CD4-positive, alpha-beta T cell (primary cell): ENCODE results near the gene PHOSPHO1. TPM values are rescaled to one million over a fixed set of nuclear protein-coding genes. Genes with fewer than 3 reads are reported as not detected.
"Not testable (repeated sequence)": the region's sequence is repeated elsewhere in the genome, so short reads cannot be mapped to it uniquely, and the experiment has no call there.

ENCODE experiments used
- ATAC-seq: fragments of 200-7000 bp; cut with Tn5 transposase; one replicate; pipeline ENCODE4 v1.10.0; 2022; ENCODE audit warnings: mild to moderate bottlenecking; ENCODE audit not compliant: poor library complexity
- CTCF ChIA-PET: fragments of 350-600 bp; sonication (Branson Sonifier 250); formaldehyde crosslinking; loops from one replicate; lab custom pipeline; 2021; ENCODE audit warnings: antibody characterized with exemption, inconsistent platforms; lab: Charles Lee
- POLR2A ChIA-PET: fragments of 350-600 bp; sonication (Branson Sonifier 250); formaldehyde crosslinking; loops from one replicate; lab custom pipeline; 2021; ENCODE audit warnings: antibody characterized with exemption, inconsistent platforms; lab: Charles Lee
- DNase-seq, 14 experiments: peaks; one replicate each; pipeline ENCODE4 v3.0.0-alpha.2; 2013 to 2020; ENCODE audit warnings: mixed read lengths in 2 of 14
- H3K27ac ChIP-seq, 2 donors: one replicate each; pipeline versions ENCODE4 v1.5.1 to v1.7.0; 2013; ENCODE audit warnings: low read length in 2 of 2, low read depth in 1 of 2, mild to moderate bottlenecking in 1 of 2
- H3K27me3 ChIP-seq, 2 experiments: 1 replicate in 1 of 2; 2 replicates in 1 of 2; pipeline versions ENCODE4 v1.6.1 to v1.7.0; 2013; ENCODE audit warnings: low read length in 2 of 2, control low read depth in 1 of 2, mild to moderate bottlenecking in 1 of 2, moderate library complexity in 1 of 2; ENCODE audit not compliant: insufficient read depth in 2 of 2, control insufficient read depth in 1 of 2
- H3K36me3 ChIP-seq: one replicate; pipeline ENCODE4 v1.6.1; 2013; ENCODE audit warnings: low read length, control low read depth; ENCODE audit not compliant: insufficient read depth
- H3K4me1 ChIP-seq: one replicate; pipeline ENCODE4 v1.6.1; 2013; ENCODE audit warnings: low read length, control low read depth; ENCODE audit not compliant: insufficient read depth
- H3K4me3 ChIP-seq: one replicate; pipeline ENCODE4 v1.5.1; 2013; ENCODE audit warnings: mild to moderate bottlenecking, low read length, moderate library complexity
- H3K9me3 ChIP-seq, 2 experiments: 1 replicate in 1 of 2; 2 replicates in 1 of 2; pipeline versions ENCODE4 v1.6.1 to v1.7.0; 2013; ENCODE audit warnings: low read length in 2 of 2, mild to moderate bottlenecking in 2 of 2, control low read depth in 1 of 2, moderate library complexity in 1 of 2; ENCODE audit not compliant: control insufficient read depth in 1 of 2, insufficient read depth in 1 of 2
- H3K27ac Mint-ChIP-seq: one replicate; pipeline ENCODE4 v1.8.0; 2020; ENCODE audit warnings: mixed read lengths
- H3K27me3 Mint-ChIP-seq: one replicate; pipeline ENCODE4 v1.8.0; 2021; ENCODE audit warnings: mixed read lengths
- H3K36me3 Mint-ChIP-seq: one replicate; pipeline ENCODE4 v1.8.0; 2021; ENCODE audit warnings: low read depth, mixed read lengths
- H3K4me1 Mint-ChIP-seq: one replicate; pipeline ENCODE4 v1.8.0; 2021; ENCODE audit warnings: low read depth, mixed read lengths
- H3K4me3 Mint-ChIP-seq: one replicate; pipeline ENCODE4 v1.8.0; 2020; ENCODE audit warnings: mild to moderate bottlenecking, mixed read lengths
- H3K9me3 Mint-ChIP-seq: one replicate; pipeline ENCODE4 v1.8.0; 2020; ENCODE audit warnings: mixed read lengths
- intact Hi-C, 2 experiments: fragments of 100-400 bp; cut with DNase I in 1 of 2; cut with micrococcal nuclease in 1 of 2; formaldehyde crosslinking; loops; one replicate each; pipeline versions ENCODE4 v1.15.1 to v1.9.0; 2023 to 2025; cut with DNase I, micrococcal nuclease
- total RNA-seq, 174 experiments: library from RNA in 2 of 174; stranded (reverse) in 2 of 174; gene quantifications; one replicate each; pipeline ENCODE4 v1.2.3 and lab custom pipeline; 2021 to 2026
- TF ChIP-seq, protein P1 (sequence below): fragments of 200-600 bp; IDR thresholded peaks from one replicate; pipeline ENCODE4 v1.8.0; 2022; ENCODE audit warnings: antibody characterized with exemption, mild to moderate bottlenecking

Gene PHOSPHO1
- total RNA-seq, 2 experiments from 2014 or later, result not detected

DNA sequence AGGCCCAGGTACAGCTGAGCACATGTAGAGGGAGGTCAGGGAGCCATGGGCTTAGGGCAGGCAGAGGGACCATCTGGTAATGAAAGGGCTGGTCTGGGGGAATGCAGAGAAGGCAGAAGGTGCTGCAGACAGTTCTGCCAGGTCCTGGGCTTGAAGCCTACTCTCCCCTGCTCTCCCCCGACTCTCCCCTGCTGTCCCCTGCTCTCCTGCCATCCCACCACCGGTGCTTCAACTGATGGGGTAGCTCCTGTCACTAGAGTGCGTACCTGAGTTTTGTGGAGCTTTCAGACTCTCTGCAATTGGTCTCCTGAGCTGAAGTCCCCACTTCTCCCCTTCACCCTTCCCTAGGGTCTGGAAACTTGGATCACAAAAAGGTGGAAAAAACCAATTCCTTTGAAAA lies 37.3 kb upstream of the PHOSPHO1 start:
- H3K36me3 ChIP-seq, result no peaks in the 10 kb centered on the region
- H3K27me3 Mint-ChIP-seq, result peaks cover 5% of the 10 kb centered on the region
- ATAC-seq (no peak), DNase-seq (no peak)
- no peaks in the 10 kb centered on the region for H3K36me3 Mint-ChIP-seq
- no peaks in the 10 kb centered on the region for H3K9me3 ChIP-seq
- no peak overlapping the region for H3K4me3 ChIP-seq
- intact Hi-C loops, result no loop called here
- no peaks in the 10 kb centered on the region for H3K9me3 Mint-ChIP-seq
- no peaks in the 10 kb centered on the region for H3K4me1 ChIP-seq
- ChIA-PET CTCF (no interaction called here), POLR2A (no interaction called here)
- H3K4me3 Mint-ChIP-seq, result no peak overlapping the region
- no peaks in the 10 kb centered on the region for H3K27me3 ChIP-seq
- TF ChIP-seq, protein P1, sequence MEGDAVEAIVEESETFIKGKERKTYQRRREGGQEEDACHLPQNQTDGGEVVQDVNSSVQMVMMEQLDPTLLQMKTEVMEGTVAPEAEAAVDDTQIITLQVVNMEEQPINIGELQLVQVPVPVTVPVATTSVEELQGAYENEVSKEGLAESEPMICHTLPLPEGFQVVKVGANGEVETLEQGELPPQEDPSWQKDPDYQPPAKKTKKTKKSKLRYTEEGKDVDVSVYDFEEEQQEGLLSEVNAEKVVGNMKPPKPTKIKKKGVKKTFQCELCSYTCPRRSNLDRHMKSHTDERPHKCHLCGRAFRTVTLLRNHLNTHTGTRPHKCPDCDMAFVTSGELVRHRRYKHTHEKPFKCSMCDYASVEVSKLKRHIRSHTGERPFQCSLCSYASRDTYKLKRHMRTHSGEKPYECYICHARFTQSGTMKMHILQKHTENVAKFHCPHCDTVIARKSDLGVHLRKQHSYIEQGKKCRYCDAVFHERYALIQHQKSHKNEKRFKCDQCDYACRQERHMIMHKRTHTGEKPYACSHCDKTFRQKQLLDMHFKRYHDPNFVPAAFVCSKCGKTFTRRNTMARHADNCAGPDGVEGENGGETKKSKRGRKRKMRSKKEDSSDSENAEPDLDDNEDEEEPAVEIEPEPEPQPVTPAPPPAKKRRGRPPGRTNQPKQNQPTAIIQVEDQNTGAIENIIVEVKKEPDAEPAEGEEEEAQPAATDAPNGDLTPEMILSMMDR, result no peak
- no peaks in the 10 kb centered on the region for H3K4me1 Mint-ChIP-seq
- no peak overlapping the region for H3K27ac ChIP-seq
- no peak overlapping the region for H3K27ac Mint-ChIP-seq

DNA sequence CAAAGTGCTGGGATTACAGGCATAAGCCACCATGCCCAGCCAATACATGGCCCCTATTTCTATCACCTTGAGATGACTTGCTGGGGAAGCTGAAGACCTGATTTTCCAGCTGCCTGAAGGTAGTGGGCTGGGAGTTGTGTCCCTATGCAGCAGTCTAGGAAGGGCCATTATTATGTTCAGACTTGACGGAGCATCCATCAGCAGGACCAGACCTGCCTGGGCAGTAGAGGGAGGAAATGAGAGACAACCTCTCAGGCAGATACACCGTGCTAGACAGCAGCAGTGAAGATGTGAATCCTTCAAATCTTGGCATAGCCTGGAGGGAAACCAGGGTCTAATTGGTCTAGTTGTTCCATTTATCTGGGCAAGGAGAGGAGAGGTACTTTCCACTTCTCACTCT lies 35.6 kb upstream of the PHOSPHO1 start:
- peaks cover under 1% of the 10 kb centered on the region for H3K4me1 Mint-ChIP-seq
- Histone ChIP-seq H3K27ac (no peak overlapping the region), H3K27me3 (peaks cover 0 to 1% of the 10 kb centered on the region in 2 experiments), H3K36me3 (no peaks in the 10 kb centered on the region), H3K4me1 (no peaks in the 10 kb centered on the region), H3K9me3 (no peaks in the 10 kb centered on the region), H3K4me3 (no peak overlapping the region)
- CTCF ChIA-PET, result no interaction called here
- ATAC-seq (no peak), DNase-seq (no peak)
- H3K27me3 Mint-ChIP-seq, result peaks cover 5% of the 10 kb centered on the region
- H3K9me3 Mint-ChIP-seq, result no peaks in the 10 kb centered on the region
- intact Hi-C loops, result no loop called here
- H3K4me3 Mint-ChIP-seq, result no peak overlapping the region
- no peaks in the 10 kb centered on the region for H3K36me3 Mint-ChIP-seq
- TF ChIP-seq, protein P1, result no peak
- POLR2A ChIA-PET, result no interaction called here
- no peak overlapping the region for H3K27ac Mint-ChIP-seq

GRCh38 chr17:49261540-49261939 lies 31.0 kb upstream of the PHOSPHO1 start:
- ATAC-seq, DNase-seq, H3K9me3 ChIP-seq, CTCF ChIA-PET, H3K27ac Mint-ChIP-seq, H3K9me3 Mint-ChIP-seq, intact Hi-C loops, POLR2A ChIA-PET, H3K27ac ChIP-seq, H3K27me3 Mint-ChIP-seq, H3K36me3 Mint-ChIP-seq, H3K4me3 Mint-ChIP-seq, H3K36me3 ChIP-seq, H3K27me3 ChIP-seq, H3K4me3 ChIP-seq: not testable (repeated sequence)
- H3K4me1 Mint-ChIP-seq, result peaks cover 11% of the 10 kb centered on the region
- peaks cover 15% of the 10 kb centered on the region for H3K4me1 ChIP-seq

- no peak overlapping the region for H3K27ac ChIP-seq
- peak overlapping the region; percentile 57 for H3K4me3 ChIP-seq
- POLR2A ChIA-PET, result interaction anchor here (0.9 kb wide), 1 partner anchor 31 kb away, joined by 3 read pairs; no protein-coding TSS in a partner anchor
- no peak for ATAC-seq
- peaks cover 9% of the 10 kb centered on the region for H3K27me3 Mint-ChIP-seq
- intact Hi-C loops, result no loop called here
- H3K36me3 ChIP-seq, result no peaks in the 10 kb centered on the region
- peaks cover 11% of the 10 kb centered on the region for H3K4me1 Mint-ChIP-seq
- H3K9me3 Mint-ChIP-seq, result no peaks in the 10 kb centered on the region
- CTCF ChIA-PET, result no interaction called here
- DNase-seq, result peak in 2 of 14 experiments; percentile 11 to 12
- peaks cover 15% of the 10 kb centered on the region for H3K4me1 ChIP-seq
- peaks cover 0 to 8% of the 10 kb centered on the region in 2 experiments for H3K27me3 ChIP-seq
- H3K4me3 Mint-ChIP-seq, result peak overlapping the region; percentile 66
- TF ChIP-seq, protein P1, result no peak
- no peak overlapping the region for H3K27ac Mint-ChIP-seq
- H3K36me3 Mint-ChIP-seq, result no peaks in the 10 kb centered on the region
- H3K9me3 ChIP-seq, result no peaks in the 10 kb centered on the region
These were observed 30.3 kb upstream of the PHOSPHO1 start for GRCh38 chr17:49260817-49261291.
